Hippocampal formation (tissue), 2 donors: ENCODE results near the gene ZNF816.
A peak's percentile ranks its signal among the peaks of the same experiment; 100 is the strongest.
"Not testable (repeated sequence)": the region's sequence is repeated elsewhere in the genome, so short reads cannot be mapped to it uniquely, and the experiment has no call there.

Source experiments
- DNase-seq, 2 donors: peaks; one replicate each; lab custom pipeline; 2025; lab: John Stamatoyannopoulos, UW

Gene ZNF816

GRCh38 chr19:52924641-52925040 lies 38.0 kb downstream of the ZNF816 start:
- not testable (repeated sequence) for DNase-seq

- no peak for DNase-seq
These were observed 38.7 kb downstream of the ZNF816 start for GRCh38 chr19:52923778-52924593.

- DNase-seq, result peak; percentile 11 to 60
These were observed 39.6 kb downstream of the ZNF816 start, which contains the start of gene ZNF888 for GRCh38 chr19:52922841-52923777. Gene ZNF888, minus strand, starts transcription at chr19:52923428. Its CDS starts 5,555 bp downstream, at chr19:52917873.

- DNase-seq, result no peak
These were observed 45.1 kb downstream of the ZNF816 start for GRCh38 chr19:52917531-52917930.

- DNase-seq, result no peak
These were observed 52.0 kb downstream of the ZNF816 start for GRCh38 chr19:52910648-52911047.

- not testable (repeated sequence) for DNase-seq
These were observed 58.5 kb downstream of the ZNF816 start for GRCh38 chr19:52904052-52904780.

- no peak for DNase-seq
These were observed 60.8 kb downstream of the ZNF816 start for GRCh38 chr19:52901842-52902241.
